Endothelial cell of umbilical vein (primary cell): ENCODE results near the gene BTN3A1. TPM values are rescaled to one million over a fixed set of nuclear protein-coding genes. Genes with fewer than 3 reads are reported as not detected.

Source experiments
- BruUV-seq: library from RNA; stranded (reverse); fragments of 400-500 nt; replicated peaks from 2 replicates; lab custom pipeline; 2021; lab: Mats Ljungman, UMichigan
- CTCF ChIA-PET: fragments of 300-600, 350-600 bp; sonication (Branson Sonifier 250); formaldehyde crosslinking; loops from one replicate; lab custom pipeline; 2021; ENCODE audit warnings: antibody characterized with exemption, inconsistent platforms; lab: Charles Lee
- POLR2A ChIA-PET: fragments of 300-600, 350-600 bp; sonication (Branson Sonifier 250); formaldehyde crosslinking; loops from one replicate; lab custom pipeline; 2021; ENCODE audit warnings: antibody characterized with exemption, inconsistent platforms; lab: Charles Lee
- DNase-seq: peaks from one replicate; pipeline ENCODE4 v3.0.0-alpha.2; 2011; ENCODE audit warnings: low read depth, low spot score
- FAIRE-seq: peaks from 2 replicates; lab custom pipeline; 2011; peaks lifted over from hg19 to GRCh38; lab: Jason Lieb, UNC
- H2AFZ ChIP-seq: 2 replicates; pipeline ENCODE4 v1.6.0; 2012; ENCODE audit warnings: low read depth, low read length, control low read depth, inconsistent platforms
- H3K27ac ChIP-seq: 2 replicates; pipeline ENCODE4 v1.5.1; 2011; ENCODE audit warnings: low read depth, mild to moderate bottlenecking, control low read depth, low read length, moderate library complexity; ENCODE audit not compliant: insufficient read depth
- H3K27me3 ChIP-seq, 2 experiments: 2 replicates each; pipeline versions ENCODE4 v1.6.0 to v1.6.1; 2011; ENCODE audit warnings: low read length in 2 of 2, mixed read lengths in 1 of 2; ENCODE audit not compliant: control insufficient read depth in 2 of 2, insufficient read depth in 2 of 2
- H3K36me3 ChIP-seq, 2 experiments: 2 replicates in 1 of 2; 3 replicates in 1 of 2; pipeline ENCODE4 v1.5.1; 2011; ENCODE audit warnings: low read length in 2 of 2, mild to moderate bottlenecking in 1 of 2, moderate library complexity in 1 of 2; ENCODE audit not compliant: control insufficient read depth in 2 of 2, insufficient read depth in 2 of 2; ENCODE audit errors: extremely low read depth in 1 of 2
- H3K4me1 ChIP-seq: 3 replicates; pipeline ENCODE4 v1.5.1; 2011; ENCODE audit warnings: mild to moderate bottlenecking, low read length; ENCODE audit not compliant: control insufficient read depth, insufficient read depth; ENCODE audit errors: extremely low read depth
- H3K4me2 ChIP-seq: 2 replicates; pipeline ENCODE4 v1.6.1; 2011; ENCODE audit warnings: low read length, control low read depth, mixed read lengths; ENCODE audit not compliant: insufficient read depth
- H3K4me3 ChIP-seq, 3 experiments: fragments of 200-600 bp in 1 of 3; sonication (generic), shearing (Covaris generic) in 1 of 3; replicated peaks in 1 of 3; 2 replicates each; pipeline ENCODE4 v1.5.1; 2011 to 2016; ENCODE audit warnings: control low read depth in 3 of 3, low read length in 3 of 3, mild to moderate bottlenecking in 2 of 3, inconsistent platforms in 1 of 3, low read depth in 1 of 3, moderate library complexity in 1 of 3; ENCODE audit not compliant: insufficient read depth in 1 of 3
- H3K79me2 ChIP-seq: 2 replicates; pipeline ENCODE4 v1.6.0; 2012; ENCODE audit warnings: low read length, inconsistent platforms; ENCODE audit not compliant: control insufficient read depth, insufficient read depth
- H3K9ac ChIP-seq: replicated peaks from 2 replicates; pipeline ENCODE3; 2011; ENCODE audit warnings: low read length, control low read depth; ENCODE audit not compliant: insufficient read depth; ENCODE audit errors: extremely low read depth
- H3K9me1 ChIP-seq: replicated peaks from 3 replicates; pipeline ENCODE4 v1.6.0; 2011; ENCODE audit warnings: mild to moderate bottlenecking, low read length; ENCODE audit not compliant: control insufficient read depth, insufficient read depth; ENCODE audit errors: extremely low read depth
- H3K9me3 ChIP-seq: replicated peaks from 2 replicates; pipeline ENCODE4 v1.5.1; 2012; ENCODE audit warnings: low read length, inconsistent platforms; ENCODE audit not compliant: control insufficient read depth, insufficient read depth
- H4K20me1 ChIP-seq: replicated peaks from 2 replicates; pipeline ENCODE3; 2011; ENCODE audit warnings: mild to moderate bottlenecking, low read length; ENCODE audit not compliant: control insufficient read depth, insufficient read depth; ENCODE audit errors: extremely low read depth
- CTCF ChIP-seq, 2 donors: IDR thresholded peaks; 1 replicate in 1 of 2; 2 replicates in 1 of 2; pipeline ENCODE4 v1.5.1; 2011; ENCODE audit warnings: low read length in 2 of 2, mild to moderate bottlenecking in 2 of 2, moderate library complexity in 2 of 2, control low read depth in 1 of 2, inconsistent platforms in 1 of 2, low read depth in 1 of 2; ENCODE audit not compliant: insufficient read depth in 1 of 2; ENCODE audit errors: extremely low read depth in 1 of 2
- EZH2 ChIP-seq: IDR thresholded peaks from 2 replicates; pipeline ENCODE4 v1.6.1; 2012; ENCODE audit warnings: borderline replicate concordance, low read depth, mild to moderate bottlenecking, moderate library complexity, low read length, inconsistent platforms; ENCODE audit not compliant: severe bottlenecking
- FOS ChIP-seq: IDR thresholded peaks from 2 replicates; pipeline ENCODE4 v1.6.1; 2011; ENCODE audit warnings: mild to moderate bottlenecking, low read length, moderate library complexity, borderline replicate concordance; ENCODE audit not compliant: insufficient read depth
- GATA2 ChIP-seq: IDR thresholded peaks from 2 replicates; pipeline ENCODE4 v1.7.0; 2011; ENCODE audit warnings: low read depth, mild to moderate bottlenecking, moderate library complexity, mixed read lengths, low read length; ENCODE audit not compliant: insufficient read length, insufficient read depth
- JUN ChIP-seq: IDR thresholded peaks from 2 replicates; pipeline ENCODE4 v1.6.1; 2011; ENCODE audit warnings: borderline replicate concordance, low read depth; ENCODE audit not compliant: insufficient read length, insufficient read depth
- MYC ChIP-seq: IDR thresholded peaks from one replicate; pipeline ENCODE4 v1.6.1; 2011; ENCODE audit warnings: mild to moderate bottlenecking, low read depth, low read length
- POLR2A ChIP-seq: IDR thresholded peaks from 2 replicates; pipeline ENCODE4 v1.6.1; 2012; ENCODE audit warnings: low read depth, mild to moderate bottlenecking, control low read depth, low read length
- POLR2AphosphoS5 ChIP-seq: IDR thresholded peaks from 2 replicates; pipeline ENCODE4 v1.6.1; 2012; ENCODE audit warnings: low read depth, mild to moderate bottlenecking, control low read depth, low read length, moderate library complexity; ENCODE audit not compliant: insufficient read depth
- dilution Hi-C: fragments of 300-500 bp; cut with MboI; formaldehyde crosslinking; loops from one replicate; pipeline ENCODE4 v1.15.0; 2019; ENCODE audit warnings: low sequenced_read_pairs; ENCODE audit not compliant: extremely low pct_ligation_motif_present
- intact Hi-C: fragments of 100-400 bp; cut with micrococcal nuclease; formaldehyde crosslinking; loops from one replicate; pipeline ENCODE4 v1.10.0; 2022
- polyA plus RNA-seq, 4 experiments: library from polyadenylated mRNA; depleted of rRNA in 3 of 4; stranded (reverse) in 3 of 4; unstranded in 1 of 4; fragments of >200 nt; gene quantifications; 2 replicates each; pipeline versions ENCODE4 v1.2.1 to v1.2.3, GENCODE V29; 2011 to 2012; ENCODE audit warnings: missing spikeins in 1 of 4
- total RNA-seq: library from RNA; stranded (reverse); gene quantifications from 2 replicates; pipeline ENCODE4 v1.2.3, GENCODE V29; 2021
- TF ChIP-seq, protein P1 (sequence below): IDR thresholded peaks from 2 replicates; pipeline ENCODE4 v1.6.1; 2011; ENCODE audit not compliant: insufficient read depth, insufficient read length

Gene BTN3A1
- total and polyA plus RNA-seq, 2 donors (not counting 3 experiments of a cell fraction or from before 2014, with no cell fraction given), result 7.6 to 12.1 TPM

- H3K4me3 ChIP-seq, result no peak overlapping the region
- DNase-seq, result no peak
- H3K4me1 ChIP-seq, result peaks cover 13% of the 10 kb centered on the region
- H3K9me3 ChIP-seq, result no peaks in the 10 kb centered on the region
- FAIRE-seq, result no peak
- BruUV-seq, result no TSS peak
- CTCF ChIA-PET, result interaction anchor here (1.3 to 2.9 kb wide), 2 partner anchors 10 to 186 kb away, joined by 4 to 25 read pairs; partner anchors contain the start of gene HMGN4
- H3K36me3 ChIP-seq, result no peaks in the 10 kb centered on the region
- intact Hi-C loops (no loop called here), dilution Hi-C loops (no loop called here)
- TF ChIP-seq CTCF (IDR thresholded peaks at IDR 0.05; ENCODE audit: extremely low read depth in 1 of 2, insufficient read depth in 1 of 2, low read depth in 1 of 2, low read length in 2 of 2), result no peak
- H3K27me3 ChIP-seq, result no peaks in the 10 kb centered on the region
- no peak overlapping the region for H3K4me2 ChIP-seq
- H3K79me2 ChIP-seq, result no peaks in the 10 kb centered on the region
- H2AFZ ChIP-seq, result no peak overlapping the region
- no peaks in the 10 kb centered on the region for H3K9me1 ChIP-seq
- H3K27ac ChIP-seq, result peak overlapping the region; percentile 36
- POLR2A ChIA-PET, result no interaction called here
- no peaks in the 10 kb centered on the region for H4K20me1 ChIP-seq
- H3K9ac ChIP-seq, result no peak overlapping the region
Observed at GRCh38 chr6:26352315-26352714, 49.8 kb upstream of the BTN3A1 start.

- no peak overlapping the region for H3K4me3 ChIP-seq
- no peak overlapping the region for H3K4me2 ChIP-seq
- no peaks in the 10 kb centered on the region for H4K20me1 ChIP-seq
- H3K27me3 ChIP-seq, result no peaks in the 10 kb centered on the region
- no peaks in the 10 kb centered on the region for H3K79me2 ChIP-seq
- H3K27ac ChIP-seq, result no peak overlapping the region
- dilution Hi-C loops, result no loop called here
- CTCF ChIA-PET, result interaction anchor here (1.5 kb wide), 1 partner anchor 12 kb away, joined by 3 read pairs; no protein-coding TSS in a partner anchor
- H3K36me3 ChIP-seq, result no peaks in the 10 kb centered on the region
- no TSS peak for BruUV-seq
- FAIRE-seq (no peak), DNase-seq (peak; percentile 26)
- no peak overlapping the region for H3K9ac ChIP-seq
- intact Hi-C loops, result no loop called here
- no peaks in the 10 kb centered on the region for H3K9me1 ChIP-seq
- peaks cover 13% of the 10 kb centered on the region for H3K4me1 ChIP-seq
- no peaks in the 10 kb centered on the region for H3K9me3 ChIP-seq
- TF ChIP-seq GATA2 (no peak), POLR2AphosphoS5 (no peak), FOS (no peak), POLR2A (no peak), MYC (no peak), CTCF (IDR thresholded peaks at IDR 0.05; ENCODE audit: extremely low read depth in 1 of 2, insufficient read depth in 1 of 2, low read depth in 1 of 2, low read length in 2 of 2) (no peak), JUN (no peak), EZH2 (no peak)
- TF ChIP-seq, protein P1, sequence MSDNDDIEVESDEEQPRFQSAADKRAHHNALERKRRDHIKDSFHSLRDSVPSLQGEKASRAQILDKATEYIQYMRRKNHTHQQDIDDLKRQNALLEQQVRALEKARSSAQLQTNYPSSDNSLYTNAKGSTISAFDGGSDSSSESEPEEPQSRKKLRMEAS, result no peak
- H2AFZ ChIP-seq, result peak overlapping the region; percentile 57
- POLR2A ChIA-PET, result no interaction called here
Observed at GRCh38 chr6:26354162-26354561, 47.9 kb upstream of the BTN3A1 start.
